WTC11 (cell line): ENCODE data around the gene WWOX. TPM values are rescaled to one million over a fixed set of nuclear protein-coding genes. Genes with fewer than 3 reads are reported as not detected.

Source experiments
- ATAC-seq: fragments of 200-7000 bp; cut with Tn5 transposase; 2 replicates; pipeline ENCODE4 v1.10.0; 2021; ENCODE audit warnings: mild to moderate bottlenecking, moderate library complexity
- CTCF ChIA-PET: fragments of 300-600 bp; sonication (Branson Sonifier 250); formaldehyde crosslinking; loops from one replicate; lab custom pipeline; 2021; ENCODE audit warnings: antibody characterized with exemption; lab: Charles Lee
- POLR2A ChIA-PET: fragments of 350-600 bp; sonication (Branson Sonifier 250); formaldehyde crosslinking; loops from one replicate; lab custom pipeline; 2021; ENCODE audit warnings: antibody characterized with exemption; lab: Charles Lee
- DNase-seq: peaks from one replicate; pipeline ENCODE4 v3.0.0; 2021; ENCODE audit warnings: low spot score
- H3K27ac Mint-ChIP-seq: 2 replicates; pipeline ENCODE4 v1.8.0; 2021; ENCODE audit warnings: mixed read lengths
- H3K27me3 Mint-ChIP-seq: 2 replicates; pipeline ENCODE4 v1.8.0; 2021; ENCODE audit warnings: low read depth, mild to moderate bottlenecking, moderate library complexity, mixed read lengths
- H3K36me3 Mint-ChIP-seq: 2 replicates; pipeline ENCODE4 v1.8.0; 2021; ENCODE audit warnings: mixed read lengths
- H3K4me1 Mint-ChIP-seq: 2 replicates; pipeline ENCODE4 v1.8.0; 2022; ENCODE audit warnings: mixed read lengths
- H3K4me3 Mint-ChIP-seq: 2 replicates; pipeline ENCODE4 v1.8.0; 2021; ENCODE audit warnings: mild to moderate bottlenecking, moderate library complexity, mixed read lengths
- H3K9me3 Mint-ChIP-seq: 2 replicates; pipeline ENCODE4 v1.8.0; 2021; ENCODE audit warnings: mixed read lengths
- AFF4 ChIP-seq: sonication (generic); formaldehyde crosslinking; IDR thresholded peaks from 2 replicates; pipeline ENCODE4 v1.8.1; 2023; ENCODE audit warnings: mild to moderate bottlenecking, missing genetic modification reagents, borderline replicate concordance
- ATF6 ChIP-seq: sonication (generic); formaldehyde crosslinking; IDR thresholded peaks from 2 replicates; pipeline ENCODE4 v1.8.1; 2023; ENCODE audit warnings: mild to moderate bottlenecking, missing genetic modification reagents
- CBFB ChIP-seq: sonication (generic); formaldehyde crosslinking; IDR thresholded peaks from 2 replicates; pipeline ENCODE4 v1.8.1; 2022; ENCODE audit warnings: mild to moderate bottlenecking, low read depth, missing genetic modification reagents
- CREB1 ChIP-seq: sonication (generic); formaldehyde crosslinking; IDR thresholded peaks from 2 replicates; pipeline ENCODE4 v1.8.0; 2023; ENCODE audit warnings: mild to moderate bottlenecking, missing genetic modification reagents
- CREM ChIP-seq: sonication (generic); formaldehyde crosslinking; IDR thresholded peaks from 2 replicates; pipeline ENCODE4 v1.8.1; 2022; ENCODE audit warnings: mild to moderate bottlenecking, missing genetic modification reagents, moderate library complexity
- EMX1 ChIP-seq: fragments of 250-450 bp; sonication (Bioruptor Pico); IDR thresholded peaks from 2 replicates; pipeline ENCODE4 v1.8.0; 2021; ENCODE audit warnings: mild to moderate bottlenecking
- MAX ChIP-seq: sonication (generic); formaldehyde crosslinking; IDR thresholded peaks from 2 replicates; pipeline ENCODE4 v1.8.0; 2022; ENCODE audit warnings: mild to moderate bottlenecking, missing genetic modification reagents
- MYBL2 ChIP-seq: sonication (generic); formaldehyde crosslinking; IDR thresholded peaks from 2 replicates; pipeline ENCODE4 v1.8.1; 2023; ENCODE audit warnings: mild to moderate bottlenecking, moderate library complexity, missing genetic modification reagents
- NFYB ChIP-seq: sonication (generic); formaldehyde crosslinking; conservative IDR thresholded peaks from 2 replicates; pipeline ENCODE4 v1.8.0; 2022; ENCODE audit warnings: low read depth, missing genetic modification reagents
- RORB ChIP-seq: fragments of 250-450 bp; sonication (Bioruptor Pico); IDR thresholded peaks from 2 replicates; pipeline ENCODE4 v1.9.0; 2021; ENCODE audit warnings: mild to moderate bottlenecking
- SOX15 ChIP-seq: fragments of 250-450 bp; sonication (Bioruptor Pico); IDR thresholded peaks from 2 replicates; pipeline ENCODE4 v1.9.0; 2021; ENCODE audit warnings: mild to moderate bottlenecking
- SP1 ChIP-seq: sonication (generic); formaldehyde crosslinking; conservative IDR thresholded peaks from 2 replicates; pipeline ENCODE4 v1.8.1; 2022; ENCODE audit warnings: missing genetic modification reagents
- STAT6 ChIP-seq: sonication (generic); formaldehyde crosslinking; conservative IDR thresholded peaks from 2 replicates; pipeline ENCODE4 v1.8.1; 2023; ENCODE audit warnings: mild to moderate bottlenecking, low read depth, missing genetic modification reagents, moderate library complexity
- TEAD1 ChIP-seq: sonication (generic); formaldehyde crosslinking; IDR thresholded peaks from 2 replicates; pipeline ENCODE4 v1.8.0; 2022; ENCODE audit warnings: mild to moderate bottlenecking, missing genetic modification reagents
- USF1 ChIP-seq: sonication (generic); formaldehyde crosslinking; IDR thresholded peaks from 2 replicates; pipeline ENCODE4 v1.8.0; 2022; ENCODE audit warnings: mild to moderate bottlenecking, missing genetic modification reagents
- USF2 ChIP-seq: sonication (generic); formaldehyde crosslinking; IDR thresholded peaks from 2 replicates; pipeline ENCODE4 v1.8.1; 2023; ENCODE audit warnings: mild to moderate bottlenecking, missing genetic modification reagents, moderate library complexity
- ZNF121 ChIP-seq: sonication (generic); formaldehyde crosslinking; IDR thresholded peaks from 2 replicates; pipeline ENCODE4 v1.8.0; 2023; ENCODE audit warnings: missing genetic modification reagents
- ZNF263 ChIP-seq: sonication (generic); formaldehyde crosslinking; IDR thresholded peaks from 2 replicates; pipeline ENCODE4 v1.8.1; 2022; ENCODE audit warnings: low read depth, mild to moderate bottlenecking, moderate library complexity, missing genetic modification reagents
- ZNF423 ChIP-seq: fragments of 250-450 bp; sonication (Bioruptor Pico); IDR thresholded peaks from 2 replicates; pipeline ENCODE4 v2.1.2; 2022; ENCODE audit warnings: mild to moderate bottlenecking, moderate library complexity
- ZNF671 ChIP-seq: fragments of 250-450 bp; sonication (Bioruptor Pico); IDR thresholded peaks from 2 replicates; pipeline ENCODE4 v1.8.0; 2021; ENCODE audit warnings: mild to moderate bottlenecking
- total RNA-seq: library from RNA; stranded (reverse); gene quantifications from 3 replicates; pipeline ENCODE4 v1.2.3, GENCODE V29; 2021

Gene WWOX
- total RNA-seq, 1 experiment from 2014 or later = 15.7 TPM

GRCh38 chr16:78290395-78290794, 190.9 kb downstream of the WWOX start:
- Mint-ChIP-seq H3K9me3 (peaks cover 4% of the 10 kb centered on the region), H3K36me3 (no peaks in the 10 kb centered on the region), H3K4me1 (peaks cover 45% of the 10 kb centered on the region), H3K4me3 (peak overlapping the region; percentile 1), H3K27ac (peak overlapping the region; percentile 43), H3K27me3 (no peaks in the 10 kb centered on the region)
- ATAC-seq (peak; percentile 32), DNase-seq (no peak)
- CTCF ChIA-PET = no interaction called here
- TF ChIP-seq MAX (CRISPR knock-in tag) = no peak
- no peak for TF ChIP-seq NFYB
- TF ChIP-seq ZNF671 (CRISPR knock-in tag) = no peak
- no peak for TF ChIP-seq USF1 (CRISPR knock-in tag)
- no peak for TF ChIP-seq ZNF121 (CRISPR knock-in tag)
- POLR2A ChIA-PET = interaction anchor here (0.6 kb wide), 1 partner anchor 415 kb away, joined by 5 read pairs; no protein-coding TSS in a partner anchor

GRCh38 chr16:78290872-78291591, 191.6 kb downstream of the WWOX start:
- CTCF ChIA-PET = no interaction called here
- no peak overlapping the region for H3K27ac Mint-ChIP-seq
- ATAC-seq = no peak
- no peak for DNase-seq
- peaks cover 4% of the 10 kb centered on the region for H3K9me3 Mint-ChIP-seq
- no peaks in the 10 kb centered on the region for H3K27me3 Mint-ChIP-seq
- H3K36me3 Mint-ChIP-seq = no peaks in the 10 kb centered on the region
- no peak for TF ChIP-seq RORB (CRISPR knock-in tag)
- no peak overlapping the region for H3K4me3 Mint-ChIP-seq
- peaks cover 39% of the 10 kb centered on the region for H3K4me1 Mint-ChIP-seq
- POLR2A ChIA-PET = no interaction called here

- ATAC-seq (no peak), DNase-seq (no peak)
- ChIA-PET POLR2A (no interaction called here), CTCF (interaction anchor here (0.7 kb wide), 1 partner anchor 1513 kb away, joined by 3 read pairs; no protein-coding TSS in a partner anchor)
- Mint-ChIP-seq H3K27ac (no peak overlapping the region), H3K27me3 (no peaks in the 10 kb centered on the region), H3K4me3 (no peak overlapping the region), H3K36me3 (no peaks in the 10 kb centered on the region), H3K4me1 (peaks cover 39% of the 10 kb centered on the region), H3K9me3 (peaks cover 4% of the 10 kb centered on the region)
- TF ChIP-seq EMX1 = no peak
- no peak for TF ChIP-seq TEAD1
- no peak for TF ChIP-seq USF1 (CRISPR knock-in tag)
- TF ChIP-seq SOX15 (CRISPR knock-in tag) = no peak
- no peak for TF ChIP-seq USF2 (CRISPR knock-in tag)
- no peak for TF ChIP-seq SP1 (CRISPR knock-in tag)
- TF ChIP-seq STAT6 = no peak
- TF ChIP-seq CREB1 (CRISPR knock-in tag) = no peak
- no peak for TF ChIP-seq ZNF423 (CRISPR knock-in tag)
- no peak for TF ChIP-seq CBFB (CRISPR knock-in tag)
- TF ChIP-seq ATF6 (CRISPR knock-in tag) = no peak
- TF ChIP-seq AFF4 = no peak
- no peak for TF ChIP-seq MYBL2 (CRISPR knock-in tag)
- TF ChIP-seq CREM = no peak
- TF ChIP-seq ZNF263 (CRISPR knock-in tag) = no peak
- TF ChIP-seq NFYB = no peak
Observed at GRCh38 chr16:78291604-78292003, 192.2 kb downstream of the WWOX start.
